Vagina (tissue), 2 donors: ENCODE measurements around the gene KATNA1. TPM values are rescaled to one million over a fixed set of nuclear protein-coding genes. Genes with fewer than 3 reads are reported as not detected.

Experiments
- DNase-seq, 2 donors: peaks; one replicate each; pipeline ENCODE4 v3.0.0-alpha.2; 2017; ENCODE audit errors: extremely low spot score in 2 of 2
- H3K27ac ChIP-seq: fragments of 200-600 bp; sonication (generic); one replicate; pipeline ENCODE4 v1.5.1; 2019
- H3K27me3 ChIP-seq: fragments of 200-600 bp; sonication (generic); one replicate; pipeline ENCODE4 v1.5.1; 2019
- H3K36me3 ChIP-seq, 2 donors: fragments of 200-600 bp; sonication (generic); one replicate each; pipeline ENCODE4 v1.5.1; 2017 to 2019
- H3K4me1 ChIP-seq: fragments of 200-600 bp; sonication (generic); one replicate; pipeline ENCODE4 v1.5.1; 2019
- H3K4me3 ChIP-seq, 2 donors: fragments of 200-600 bp; sonication (generic); 1 replicate in 1 of 2; 2 replicates in 1 of 2; pipeline ENCODE4 v1.5.1; 2016 to 2019
- H3K9me3 ChIP-seq: fragments of 200-600 bp; sonication (generic); one replicate; pipeline ENCODE4 v1.5.1; 2019
- POLR2A ChIP-seq, 2 donors: fragments of 450-650 bp; IDR thresholded peaks; one replicate each; pipeline ENCODE4 v1.6.1; 2017; ENCODE audit warnings: antibody characterized with exemption in 2 of 2, mild to moderate bottlenecking in 2 of 2, moderate library complexity in 2 of 2
- POLR2AphosphoS5 ChIP-seq, 2 donors: sonication (generic); formaldehyde crosslinking; IDR thresholded peaks; one replicate each; pipeline ENCODE4 v1.9.0; 2017; ENCODE audit warnings: antibody characterized with exemption in 2 of 2, mild to moderate bottlenecking in 2 of 2, low read depth in 1 of 2; ENCODE audit not compliant: insufficient read depth in 1 of 2
- intact Hi-C: fragments of 100-400 bp; cut with DNase I; formaldehyde crosslinking; loops from one replicate; pipeline ENCODE4 v1.15.1; 2023
- total RNA-seq: library from RNA; depleted of rRNA; stranded (reverse); fragments of >200 nt; gene quantifications from one replicate; pipeline ENCODE4 v1.2.3, GENCODE V29; 2016
- TF ChIP-seq, protein P1 (sequence below), 3 experiments: fragments of 450-650 bp in 2 of 3; fragments of 200-600 bp in 1 of 3; sonication (generic) in 1 of 3; IDR thresholded peaks; one replicate each; pipeline ENCODE4 v1.5.1; 2017 to 2019; ENCODE audit warnings: antibody characterized with exemption in 3 of 3, mild to moderate bottlenecking in 2 of 3, moderate library complexity in 2 of 3

KATNA1 gene
- 18.7 TPM for total RNA-seq

DNA sequence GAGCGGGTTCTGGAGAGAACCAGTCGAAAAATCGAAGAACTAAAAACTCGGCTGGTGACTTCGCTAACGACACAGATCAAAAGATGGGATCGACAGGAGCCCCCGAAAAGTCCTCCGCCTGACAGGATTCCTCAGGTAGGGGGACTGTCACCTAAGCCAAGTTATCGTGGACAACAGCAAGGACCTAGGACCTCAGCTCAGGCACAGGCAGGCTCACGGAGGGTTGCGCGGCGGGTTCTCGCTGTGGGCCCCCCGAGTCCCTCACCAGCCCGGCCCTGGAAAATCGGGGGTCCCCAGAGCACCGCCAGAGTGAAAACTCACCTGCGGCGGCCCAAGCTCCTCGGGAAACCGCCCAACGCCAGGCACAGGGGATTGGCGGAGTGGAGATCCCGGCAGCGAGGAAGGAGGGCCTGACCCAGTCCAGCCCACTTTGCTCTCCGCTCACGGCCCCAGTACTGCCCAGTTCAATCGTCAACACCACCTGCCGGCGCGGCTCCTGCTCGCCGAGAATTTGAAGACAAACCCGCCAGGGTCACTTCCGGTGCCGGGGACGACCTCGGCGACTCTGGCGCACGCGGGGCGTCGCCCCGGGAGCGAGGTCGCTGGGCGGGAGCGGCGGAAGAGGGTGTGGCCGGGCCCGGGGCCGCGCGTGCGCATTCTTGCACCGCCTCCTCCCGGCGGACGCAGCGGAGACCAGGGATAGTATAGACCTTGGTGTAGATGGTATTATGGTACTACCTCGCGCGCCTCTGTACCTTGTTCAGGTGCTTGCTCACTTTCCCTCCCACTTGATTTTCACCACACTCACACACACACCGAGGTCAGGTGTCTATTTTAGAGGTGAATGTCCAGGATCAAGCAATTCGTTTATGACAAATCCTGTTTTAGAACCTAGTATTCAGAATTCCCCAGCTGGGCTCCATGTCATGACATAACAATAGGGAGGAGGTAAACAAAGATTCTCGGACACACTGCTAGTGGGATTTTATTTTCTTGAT is at the start of gene KATNA1:
Gene KATNA1 (minus strand): TSS at position 567 of the 998 bp plus-strand sequence. CDS start 10,167 bp downstream, outside the sequence.
- Histone ChIP-seq H3K27me3 (no peaks in the 10 kb centered on the region), H3K4me1 (no peaks in the 10 kb centered on the region), H3K4me3 (peak within 1 kb of the TSS; percentile 83 to 91), H3K36me3 (no peaks in the 10 kb centered on the region), H3K9me3 (no peaks in the 10 kb centered on the region), H3K27ac (peak within 1 kb of the TSS; percentile 83)
- no peak for DNase-seq
- TF ChIP-seq POLR2A (IDR thresholded peaks at IDR 0.05), result peak in 1 of 2 donors; percentile 44
- TF ChIP-seq, protein P1, sequence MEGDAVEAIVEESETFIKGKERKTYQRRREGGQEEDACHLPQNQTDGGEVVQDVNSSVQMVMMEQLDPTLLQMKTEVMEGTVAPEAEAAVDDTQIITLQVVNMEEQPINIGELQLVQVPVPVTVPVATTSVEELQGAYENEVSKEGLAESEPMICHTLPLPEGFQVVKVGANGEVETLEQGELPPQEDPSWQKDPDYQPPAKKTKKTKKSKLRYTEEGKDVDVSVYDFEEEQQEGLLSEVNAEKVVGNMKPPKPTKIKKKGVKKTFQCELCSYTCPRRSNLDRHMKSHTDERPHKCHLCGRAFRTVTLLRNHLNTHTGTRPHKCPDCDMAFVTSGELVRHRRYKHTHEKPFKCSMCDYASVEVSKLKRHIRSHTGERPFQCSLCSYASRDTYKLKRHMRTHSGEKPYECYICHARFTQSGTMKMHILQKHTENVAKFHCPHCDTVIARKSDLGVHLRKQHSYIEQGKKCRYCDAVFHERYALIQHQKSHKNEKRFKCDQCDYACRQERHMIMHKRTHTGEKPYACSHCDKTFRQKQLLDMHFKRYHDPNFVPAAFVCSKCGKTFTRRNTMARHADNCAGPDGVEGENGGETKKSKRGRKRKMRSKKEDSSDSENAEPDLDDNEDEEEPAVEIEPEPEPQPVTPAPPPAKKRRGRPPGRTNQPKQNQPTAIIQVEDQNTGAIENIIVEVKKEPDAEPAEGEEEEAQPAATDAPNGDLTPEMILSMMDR (IDR thresholded peaks at IDR 0.05), result no peak
- peak; percentile 7 to 87 for TF ChIP-seq POLR2AphosphoS5 (IDR thresholded peaks at IDR 0.05; ENCODE audit: insufficient read depth in 1 of 2, low read depth in 1 of 2)
- intact Hi-C loops, result no loop called here

DNA sequence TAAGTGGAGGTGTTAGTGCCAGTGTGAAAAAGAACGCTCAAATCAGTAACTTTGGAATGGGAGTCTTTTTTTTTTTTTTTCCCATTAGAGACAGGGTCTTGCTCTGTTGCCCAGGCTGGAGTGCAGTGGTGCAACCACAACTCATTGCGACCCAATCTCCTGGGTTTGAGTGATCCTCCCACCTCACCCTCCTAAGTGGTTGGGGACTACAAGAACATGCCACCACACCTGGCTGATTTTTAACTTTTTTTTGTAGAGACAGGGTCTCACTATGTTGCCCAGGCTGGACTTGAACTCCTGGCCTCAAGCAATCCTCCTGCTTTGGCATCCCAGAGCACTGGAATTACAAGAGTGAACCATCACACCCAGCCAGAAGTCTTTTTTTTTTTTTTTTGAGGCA is 49.7 kb upstream of the KATNA1 start:
- Histone ChIP-seq H3K4me3 (no peak overlapping the region), H3K27ac (no peak overlapping the region), H3K9me3 (no peaks in the 10 kb centered on the region), H3K27me3 (no peaks in the 10 kb centered on the region), H3K4me1 (peaks cover 43% of the 10 kb centered on the region), H3K36me3 (peaks cover 0 to 13% of the 10 kb centered on the region in 2 donors)
- intact Hi-C loops, result no loop called here
- TF ChIP-seq, protein P1 (IDR thresholded peaks at IDR 0.05), result no peak
- TF ChIP-seq POLR2A (IDR thresholded peaks at IDR 0.05), result no peak
- TF ChIP-seq POLR2AphosphoS5 (IDR thresholded peaks at IDR 0.05; ENCODE audit: insufficient read depth in 1 of 2, low read depth in 1 of 2), result no peak
- DNase-seq, result no peak

DNA sequence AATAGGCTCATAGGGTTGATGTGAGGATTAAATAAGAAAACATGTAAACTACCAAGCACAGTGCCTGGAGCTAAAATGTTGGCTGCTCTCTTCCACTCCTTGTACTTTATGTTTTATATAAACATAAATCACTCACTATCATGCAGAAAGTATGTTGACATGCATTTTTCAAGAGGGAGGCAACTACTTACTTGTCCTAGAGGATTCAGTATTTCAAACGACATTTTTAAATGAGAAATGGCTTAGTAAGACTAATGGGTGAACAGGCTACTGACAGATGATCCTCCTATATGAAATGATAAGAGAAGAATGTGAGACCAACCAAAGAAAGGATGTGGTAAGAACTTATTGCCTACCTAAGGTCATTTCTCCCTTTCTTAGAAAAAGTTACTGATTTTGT is 48.4 kb upstream of the KATNA1 start:
- Histone ChIP-seq H3K4me3 (no peak overlapping the region), H3K27ac (no peak overlapping the region), H3K36me3 (peaks cover 0 to 13% of the 10 kb centered on the region in 2 donors), H3K9me3 (no peaks in the 10 kb centered on the region), H3K27me3 (no peaks in the 10 kb centered on the region), H3K4me1 (peaks cover 35% of the 10 kb centered on the region)
- no peak for DNase-seq
- no peak for TF ChIP-seq POLR2AphosphoS5 (IDR thresholded peaks at IDR 0.05; ENCODE audit: insufficient read depth in 1 of 2, low read depth in 1 of 2)
- intact Hi-C loops, result no loop called here

DNA sequence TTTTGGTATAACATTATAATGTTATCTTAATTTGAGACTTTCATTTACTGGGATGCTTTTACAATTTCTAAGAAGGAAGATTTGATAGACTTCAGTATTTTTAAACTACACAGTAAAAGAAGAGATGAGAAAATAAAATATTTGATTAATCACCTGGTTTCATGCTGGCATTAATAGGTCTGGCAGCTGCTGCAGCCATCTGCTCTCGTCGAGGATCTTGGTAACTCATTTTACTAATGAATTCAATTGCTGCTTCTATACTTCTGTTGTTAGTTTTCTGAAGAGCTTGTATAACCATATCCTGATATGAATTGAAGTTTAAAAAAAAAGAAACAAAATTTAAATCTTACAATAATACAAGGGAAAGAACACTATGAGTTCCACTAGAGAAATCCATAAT is 46.4 kb upstream of the KATNA1 start:
- H3K27ac ChIP-seq, result no peak overlapping the region
- no peak overlapping the region for H3K4me3 ChIP-seq
- H3K4me1 ChIP-seq, result peaks cover 24% of the 10 kb centered on the region
- no peak for DNase-seq
- H3K27me3 ChIP-seq, result no peaks in the 10 kb centered on the region
- TF ChIP-seq, protein P1 (IDR thresholded peaks at IDR 0.05), result no peak
- TF ChIP-seq POLR2A (IDR thresholded peaks at IDR 0.05) (no peak), POLR2AphosphoS5 (IDR thresholded peaks at IDR 0.05; ENCODE audit: insufficient read depth in 1 of 2, low read depth in 1 of 2) (no peak)
- intact Hi-C loops, result no loop called here
- no peaks in the 10 kb centered on the region for H3K9me3 ChIP-seq
- peaks cover 0 to 13% of the 10 kb centered on the region in 2 donors for H3K36me3 ChIP-seq

GRCh38 chr6:149691201-149691600 is 42.7 kb upstream of the KATNA1 start:
- H3K4me1 ChIP-seq, result peaks cover 5% of the 10 kb centered on the region
- no peak for TF ChIP-seq POLR2A (IDR thresholded peaks at IDR 0.05)
- no peak for TF ChIP-seq POLR2AphosphoS5 (IDR thresholded peaks at IDR 0.05; ENCODE audit: insufficient read depth in 1 of 2, low read depth in 1 of 2)
- TF ChIP-seq, protein P1 (IDR thresholded peaks at IDR 0.05), result no peak
- no peak overlapping the region for H3K4me3 ChIP-seq
- H3K27me3 ChIP-seq, result no peaks in the 10 kb centered on the region
- no peak overlapping the region for H3K27ac ChIP-seq
- intact Hi-C loops, result no loop called here
- no peak for DNase-seq
- H3K9me3 ChIP-seq, result no peaks in the 10 kb centered on the region
- peaks cover 0 to 13% of the 10 kb centered on the region in 2 donors for H3K36me3 ChIP-seq
